Dedifferentiated amniotic fluid mesenchymal stem cell (primary cell): ENCODE data around the gene MINDY1.
A peak's percentile ranks its signal among the peaks of the same experiment; 100 is the strongest.

Source experiments
- DNase-seq: peaks from one replicate; pipeline ENCODE4 v3.0.0-alpha.2; 2016; ENCODE audit errors: extremely low spot score

MINDY1 gene

GRCh38 chr1:151006327-151007052, at the start of gene MINDY1:
Gene MINDY1, minus strand, starts transcription at chr1:151006902. Its CDS starts 4,285 bp downstream, at chr1:151002617.
- peak; percentile 90 for DNase-seq

- DNase-seq: no peak
These were observed 49.4 kb upstream of the MINDY1 start for GRCh38 chr1:151056149-151056548.

- no peak for DNase-seq
These were observed 48.9 kb upstream of the MINDY1 start for GRCh38 chr1:151055581-151055980.

GRCh38 chr1:151054971-151055547, 48.4 kb upstream of the MINDY1 start:
- DNase-seq: no peak

GRCh38 chr1:151051356-151052009, 44.8 kb upstream of the MINDY1 start:
- DNase-seq: no peak

GRCh38 chr1:151050051-151050688, 43.5 kb upstream of the MINDY1 start:
- DNase-seq: no peak

GRCh38 chr1:151049458-151049857, 42.8 kb upstream of the MINDY1 start:
- no peak for DNase-seq

GRCh38 chr1:151048645-151049032, 41.9 kb upstream of the MINDY1 start:
- DNase-seq: no peak

GRCh38 chr1:151047925-151048644, 41.4 kb upstream of the MINDY1 start:
- peak; percentile 46 for DNase-seq

GRCh38 chr1:151047591-151047924, 40.9 kb upstream of the MINDY1 start, which contains the start of gene C1orf56:
Gene C1orf56, plus strand, starts transcription at chr1:151047751. Its CDS starts 97 bp downstream, at chr1:151047848.
- DNase-seq: no peak

- DNase-seq: no peak
These were observed 36.5 kb upstream of the MINDY1 start for GRCh38 chr1:151043163-151043562.

GRCh38 chr1:151039521-151039920, 32.8 kb upstream of the MINDY1 start:
- DNase-seq: no peak

- no peak for DNase-seq
These were observed 30.3 kb upstream of the MINDY1 start for GRCh38 chr1:151037032-151037431.

- no peak for DNase-seq
These were observed 29.7 kb upstream of the MINDY1 start, which contains the start of gene BNIPL for GRCh38 chr1:151036356-151036755. Gene BNIPL, plus strand, starts transcription at chr1:151036586. Its CDS starts 140 bp downstream, at chr1:151036726.

GRCh38 chr1:151035167-151035566, 28.5 kb upstream of the MINDY1 start:
- no peak for DNase-seq

- DNase-seq: no peak
These were observed 25.5 kb upstream of the MINDY1 start for GRCh38 chr1:151032164-151032563.

- no peak for DNase-seq
These were observed 19.8 kb upstream of the MINDY1 start for GRCh38 chr1:151026460-151026859.

- DNase-seq: peak; percentile 51
These were observed 17.9 kb upstream of the MINDY1 start for GRCh38 chr1:151024540-151025146.

GRCh38 chr1:151013518-151013917, 6.8 kb upstream of the MINDY1 start:
- no peak for DNase-seq

- no peak for DNase-seq
These were observed 6.2 kb upstream of the MINDY1 start for GRCh38 chr1:151012684-151013471.
